ENCODE measurements around the gene EPS8L3.

DNA sequence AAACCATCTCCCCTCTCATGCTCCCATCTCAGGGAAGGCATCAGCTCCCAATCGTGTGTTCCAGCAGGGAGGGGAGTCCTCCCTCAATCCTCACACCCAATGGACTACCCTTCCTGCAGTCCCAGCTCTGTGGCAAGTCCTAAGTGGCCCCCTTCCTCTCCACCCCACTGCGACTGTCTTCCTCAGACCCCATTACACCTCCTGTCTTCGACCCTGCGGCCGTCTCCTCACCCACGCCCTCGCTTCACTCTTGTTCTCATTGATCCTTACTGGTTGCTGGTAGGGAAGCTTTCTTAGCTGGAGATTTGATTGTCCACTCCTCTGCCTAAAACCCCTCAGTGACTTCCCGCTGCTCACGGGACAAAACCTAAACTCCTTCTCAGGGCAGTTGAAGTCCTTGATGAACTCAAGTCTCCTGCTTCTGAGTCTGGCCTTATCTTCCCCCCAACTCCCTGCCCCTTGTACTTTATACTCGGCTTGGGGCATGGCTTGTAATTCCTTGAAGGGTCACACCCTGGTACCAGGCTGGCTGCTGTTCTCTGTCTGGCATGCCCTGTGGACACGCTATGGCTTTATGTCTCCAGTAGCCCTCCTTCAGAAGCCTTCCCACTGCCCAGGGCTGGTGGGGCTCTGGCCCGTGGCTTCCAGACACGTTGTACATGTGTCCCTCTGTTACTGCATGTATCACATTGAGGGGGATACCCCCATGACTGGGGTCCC, 2.3 kb upstream of the EPS8L3 start:
- TF ChIP-seq, protein P1, sequence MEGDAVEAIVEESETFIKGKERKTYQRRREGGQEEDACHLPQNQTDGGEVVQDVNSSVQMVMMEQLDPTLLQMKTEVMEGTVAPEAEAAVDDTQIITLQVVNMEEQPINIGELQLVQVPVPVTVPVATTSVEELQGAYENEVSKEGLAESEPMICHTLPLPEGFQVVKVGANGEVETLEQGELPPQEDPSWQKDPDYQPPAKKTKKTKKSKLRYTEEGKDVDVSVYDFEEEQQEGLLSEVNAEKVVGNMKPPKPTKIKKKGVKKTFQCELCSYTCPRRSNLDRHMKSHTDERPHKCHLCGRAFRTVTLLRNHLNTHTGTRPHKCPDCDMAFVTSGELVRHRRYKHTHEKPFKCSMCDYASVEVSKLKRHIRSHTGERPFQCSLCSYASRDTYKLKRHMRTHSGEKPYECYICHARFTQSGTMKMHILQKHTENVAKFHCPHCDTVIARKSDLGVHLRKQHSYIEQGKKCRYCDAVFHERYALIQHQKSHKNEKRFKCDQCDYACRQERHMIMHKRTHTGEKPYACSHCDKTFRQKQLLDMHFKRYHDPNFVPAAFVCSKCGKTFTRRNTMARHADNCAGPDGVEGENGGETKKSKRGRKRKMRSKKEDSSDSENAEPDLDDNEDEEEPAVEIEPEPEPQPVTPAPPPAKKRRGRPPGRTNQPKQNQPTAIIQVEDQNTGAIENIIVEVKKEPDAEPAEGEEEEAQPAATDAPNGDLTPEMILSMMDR (conservative IDR thresholded peaks at IDR 0.05 in 1 of 2, IDR thresholded peaks at IDR 0.05 in 1 of 2; ENCODE audit: extremely low read depth in 1 of 2, insufficient read depth in 1 of 2, low read depth in 1 of 2, low read length in 2 of 2), result no peak
- no peak for TF ChIP-seq EZH2 (IDR thresholded peaks at IDR 0.05; ENCODE audit: borderline replicate concordance, low read length)
